Measurements from ENCODE around the gene ARHGEF40. TPM values are rescaled to one million over a fixed set of nuclear protein-coding genes. Genes with fewer than 3 reads are reported as not detected.

The ARHGEF40 gene
- 28.3 and 29.3 TPM in 2 replicates for total RNA-seq (2014; rRNA removed; shearing (Covaris generic))

- H3K27me3 ChIP-seq, result no peaks in the 10 kb centered on the region
- peak; percentile 53 to 70 for DNase-seq
Observed at GRCh38 chr14:21070083-21070609, at the start of gene ARHGEF40. Gene ARHGEF40, plus strand, starts transcription at chr14:21070304. Its CDS starts 93 bp downstream, at chr14:21070397.

DNA sequence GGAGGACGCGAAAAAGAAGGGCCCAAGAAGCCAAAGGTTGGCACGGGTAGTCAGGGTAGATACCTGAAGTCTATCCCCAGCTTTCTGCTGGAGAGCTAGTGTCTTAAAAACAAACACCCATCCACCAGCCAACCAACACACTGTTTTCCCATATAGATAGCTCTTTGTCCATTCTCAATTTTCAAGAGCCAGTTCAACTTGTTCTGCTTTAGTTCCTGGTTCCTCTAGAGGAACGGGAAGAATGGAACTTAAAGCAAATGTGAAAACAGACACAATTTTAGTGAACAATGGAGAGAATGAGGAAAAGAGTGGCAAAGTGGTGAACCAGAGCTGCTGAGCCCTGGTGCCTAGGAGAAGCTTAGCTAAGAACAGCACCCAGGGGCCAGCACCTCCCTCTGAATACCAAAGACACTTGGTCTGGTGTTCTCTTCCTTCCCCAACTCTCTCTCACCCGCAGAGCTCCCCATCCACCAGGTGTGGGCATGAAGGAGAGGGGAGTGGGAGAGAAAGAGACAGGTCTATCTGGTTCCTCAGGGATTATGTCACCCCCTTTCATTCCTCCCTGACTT is 49.0 kb upstream of the ARHGEF40 start:
- H3K4me1 ChIP-seq, result no peaks in the 10 kb centered on the region
- H3K36me3 ChIP-seq, result no peaks in the 10 kb centered on the region
- DNase-seq, result no peak
- no peak overlapping the region for H3K4me3 ChIP-seq
- H3K9me3 ChIP-seq (replicated peaks), result no peaks in the 10 kb centered on the region
- H3K27me3 ChIP-seq, result peaks cover 20% of the 10 kb centered on the region
- H3K27ac ChIP-seq, result no peak overlapping the region

More at GRCh38 chr14:21070083-21070609, at the start of gene ARHGEF40:
- H3K36me3 ChIP-seq, result peaks cover 15% of the 10 kb centered on the region
- no peaks in the 10 kb centered on the region for H3K9me3 ChIP-seq (replicated peaks)
- H3K27ac ChIP-seq, result peak within 1 kb of the TSS; percentile 93
- peak within 1 kb of the TSS; percentile 85 for H3K4me3 ChIP-seq
- H3K4me1 ChIP-seq, result peaks cover 5% of the 10 kb centered on the region; the same call in 1 of the 2 replicates

DNA sequence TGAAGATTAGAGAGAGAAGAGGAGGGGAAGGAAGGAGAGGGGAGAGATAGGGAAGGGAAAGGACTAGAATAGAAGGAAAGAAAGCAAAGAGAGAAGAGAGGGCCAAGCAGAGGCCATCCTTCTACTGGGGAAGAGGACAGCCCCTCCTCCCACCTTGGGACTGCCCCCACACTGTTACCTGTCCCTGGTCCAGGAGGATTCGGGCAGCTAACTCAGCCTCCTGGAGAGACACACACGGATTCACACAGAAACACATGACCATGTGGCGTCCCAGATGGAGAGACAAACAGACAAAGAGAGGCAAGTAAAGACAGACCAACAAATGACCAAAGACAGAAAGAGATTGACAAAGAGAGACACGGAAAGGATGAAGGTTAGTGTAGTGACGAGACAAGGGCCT is 47.4 kb upstream of the ARHGEF40 start:
- no peak overlapping the region for H3K4me3 ChIP-seq
- H3K27me3 ChIP-seq, result peaks cover 20% of the 10 kb centered on the region
- H3K9me3 ChIP-seq (replicated peaks), result no peaks in the 10 kb centered on the region
- no peaks in the 10 kb centered on the region for H3K36me3 ChIP-seq
- no peak for DNase-seq
- H3K27ac ChIP-seq, result no peak overlapping the region
- H3K4me1 ChIP-seq, result no peaks in the 10 kb centered on the region

DNA sequence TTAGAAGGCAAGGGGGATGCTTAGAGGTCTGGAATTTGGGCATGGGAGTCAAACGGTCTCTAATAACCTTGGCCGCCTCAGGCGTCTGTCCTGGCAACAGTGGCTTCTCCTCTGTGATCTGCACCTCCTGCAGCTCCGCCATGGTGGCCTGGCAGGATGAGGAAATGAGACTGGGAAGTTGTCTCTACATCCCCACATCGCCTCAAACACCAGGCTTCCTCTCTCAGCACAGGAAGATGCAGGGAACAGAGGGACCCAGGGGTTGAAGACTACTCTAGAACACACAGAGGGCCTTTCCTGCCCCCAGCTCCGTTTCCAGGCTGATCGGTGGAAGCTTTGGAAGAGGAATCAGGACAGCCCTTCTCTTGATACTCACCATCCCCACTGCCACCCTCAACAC is 46.9 kb upstream of the ARHGEF40 start:
- no peak for DNase-seq
- Histone ChIP-seq H3K27me3 (peaks cover 20% of the 10 kb centered on the region), H3K9me3 (replicated peaks) (no peaks in the 10 kb centered on the region), H3K4me3 (no peak overlapping the region), H3K4me1 (no peaks in the 10 kb centered on the region), H3K27ac (no peak overlapping the region), H3K36me3 (no peaks in the 10 kb centered on the region)

DNA sequence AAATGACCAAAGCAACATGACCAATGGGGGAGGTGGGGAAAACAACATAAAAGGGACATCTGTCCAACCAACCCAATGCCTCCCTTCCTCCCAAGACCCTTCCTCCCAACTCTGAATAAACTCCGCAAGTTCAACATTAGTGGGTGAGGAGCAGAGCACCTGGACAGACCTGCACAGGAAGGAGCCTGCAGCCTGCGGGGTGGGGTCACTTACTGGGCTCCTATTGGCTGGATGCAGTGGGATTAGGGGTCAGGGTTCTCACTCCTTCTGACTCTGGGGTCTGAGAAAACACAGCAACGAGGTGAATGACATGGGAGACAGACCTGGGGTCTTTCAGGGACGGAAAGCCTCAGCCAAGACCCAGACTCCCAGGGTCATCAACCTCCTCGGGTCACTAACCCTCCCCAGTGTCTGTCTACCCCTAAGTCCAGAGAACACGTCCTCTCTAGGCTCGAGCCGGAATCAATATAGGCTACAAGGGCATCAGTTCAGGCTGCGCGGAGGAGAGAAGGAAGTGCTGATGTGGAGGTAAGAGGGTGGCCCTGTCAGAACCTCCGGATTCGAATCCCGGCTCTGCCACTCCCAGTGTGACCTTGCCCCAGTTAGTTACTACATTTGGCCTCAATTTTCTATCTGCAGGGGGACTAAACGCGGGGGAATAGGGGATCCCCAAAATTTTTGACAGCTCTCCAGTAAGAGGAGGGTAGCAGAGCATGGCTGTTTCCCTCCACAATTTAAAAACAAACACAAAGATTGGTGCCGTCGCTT is 46.1 kb upstream of the ARHGEF40 start:
- Histone ChIP-seq H3K4me3 (peak overlapping the region; percentile 66), H3K9me3 (replicated peaks) (no peaks in the 10 kb centered on the region)

GRCh38 chr14:21024585-21025370 is 45.3 kb upstream of the ARHGEF40 start, which contains the start of gene NDRG2:
Gene NDRG2, minus strand, starts transcription at chr14:21025061. Its CDS starts 1,746 bp downstream, at chr14:21023315.
- no peak within 1 kb of the TSS for H3K27ac ChIP-seq
- DNase-seq, result peak; percentile 54 to 65
- no peaks in the 10 kb centered on the region for H3K9me3 ChIP-seq (replicated peaks)
- H3K4me1 ChIP-seq, result no peaks in the 10 kb centered on the region
- H3K4me3 ChIP-seq, result peak within 1 kb of the TSS; percentile 66
- no peaks in the 10 kb centered on the region for H3K36me3 ChIP-seq
- peaks cover 20% of the 10 kb centered on the region for H3K27me3 ChIP-seq

More for the DNA sequence above, 46.1 kb upstream of the ARHGEF40 start:
- DNase-seq, result no peak
- Histone ChIP-seq H3K36me3 (no peaks in the 10 kb centered on the region), H3K4me1 (no peaks in the 10 kb centered on the region), H3K27ac (no peak overlapping the region), H3K27me3 (peaks cover 20% of the 10 kb centered on the region)

DNA sequence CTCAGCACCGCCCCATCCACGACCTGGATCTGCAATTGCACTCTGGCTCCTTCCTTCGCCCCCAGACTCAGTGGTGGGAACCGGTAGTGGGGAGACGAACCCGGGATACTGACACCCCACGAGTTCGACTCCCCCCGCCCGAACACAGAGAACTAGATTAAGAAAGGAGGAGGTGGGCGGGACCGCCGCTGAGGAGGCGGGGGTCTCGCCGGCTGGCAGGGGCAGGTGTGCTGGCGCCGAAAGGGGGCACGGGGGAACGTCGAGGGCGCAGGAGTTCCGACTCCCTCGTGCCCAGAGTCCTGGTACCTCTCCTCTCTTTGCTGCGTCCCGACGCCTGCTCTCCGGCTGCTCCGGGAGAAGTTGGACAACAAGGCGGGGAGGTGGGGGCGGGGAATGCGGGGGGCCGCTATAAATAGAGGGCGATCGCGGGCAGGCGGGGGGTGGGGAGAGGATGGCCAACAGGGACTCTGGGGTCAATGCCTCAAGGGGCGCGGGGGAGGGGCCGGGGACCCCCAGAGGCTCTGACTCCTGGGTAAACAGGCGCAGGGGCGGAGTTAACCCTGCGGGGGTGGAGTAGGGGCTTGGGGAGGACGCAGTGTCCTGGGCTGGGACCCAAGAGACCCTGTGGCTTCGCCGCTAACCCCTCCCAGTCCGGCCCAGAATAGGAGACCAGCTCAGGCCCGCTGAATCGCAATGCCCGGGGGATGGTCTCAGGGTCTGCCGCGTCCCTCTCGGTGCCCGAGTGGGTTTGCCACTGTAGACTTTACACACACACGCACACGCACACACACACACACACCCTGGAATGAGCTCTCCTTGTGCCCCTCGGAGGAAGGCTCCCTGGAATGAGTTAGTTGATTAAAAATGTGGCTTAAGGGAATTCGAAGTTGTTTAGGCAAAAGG is 44.5 kb upstream of the ARHGEF40 start:
- H3K4me1 ChIP-seq, result no peaks in the 10 kb centered on the region
- H3K4me3 ChIP-seq, result peak overlapping the region; percentile 66
- no peaks in the 10 kb centered on the region for H3K9me3 ChIP-seq (replicated peaks)
- DNase-seq, result peak in 1 of 2 experiments; percentile 18
- H3K27ac ChIP-seq, result no peak overlapping the region
- peaks cover 20% of the 10 kb centered on the region for H3K27me3 ChIP-seq
- no peaks in the 10 kb centered on the region for H3K36me3 ChIP-seq

DNA sequence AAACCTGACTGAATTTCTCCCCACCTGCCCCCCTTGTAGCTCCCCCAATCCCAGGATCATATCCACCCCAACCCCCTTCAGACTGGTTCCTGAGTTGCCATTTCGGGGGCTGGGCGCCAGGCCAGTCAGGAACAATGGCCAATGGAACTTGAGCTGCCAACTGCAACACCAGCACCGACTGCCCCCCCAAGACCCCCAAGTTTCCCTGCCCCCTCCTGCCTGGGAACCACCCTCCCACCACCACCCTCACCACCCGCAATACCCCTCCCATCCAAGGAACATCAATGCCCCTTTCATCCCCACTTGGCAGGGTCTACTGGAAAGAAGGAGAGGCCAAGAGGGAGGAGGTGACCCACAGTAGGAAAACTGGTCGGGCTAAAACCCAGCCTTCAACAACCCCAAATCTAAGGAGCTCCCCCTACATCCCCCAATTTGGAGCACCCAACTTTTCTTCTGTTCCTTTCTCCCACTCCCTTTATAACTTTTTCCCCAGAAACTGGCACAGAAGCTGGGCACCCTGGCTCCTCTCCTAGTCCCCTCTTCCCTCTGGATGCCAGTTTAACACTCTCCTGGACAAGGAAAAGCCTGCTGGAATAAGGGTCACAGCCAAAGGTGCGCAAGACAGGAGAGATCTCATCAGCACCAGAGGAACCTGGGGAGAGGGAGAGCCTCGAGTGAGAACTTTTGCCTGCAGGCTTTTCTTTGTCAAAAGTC is 43.7 kb upstream of the ARHGEF40 start:
- Histone ChIP-seq H3K36me3 (no peaks in the 10 kb centered on the region), H3K9me3 (replicated peaks) (no peaks in the 10 kb centered on the region), H3K27ac (no peak overlapping the region), H3K4me1 (no peaks in the 10 kb centered on the region), H3K27me3 (peaks cover 25% of the 10 kb centered on the region), H3K4me3 (no peak overlapping the region)
- DNase-seq, result no peak

- H3K4me1 ChIP-seq, result no peaks in the 10 kb centered on the region
- H3K9me3 ChIP-seq (replicated peaks), result no peaks in the 10 kb centered on the region
- peaks cover 28% of the 10 kb centered on the region for H3K27me3 ChIP-seq
- H3K36me3 ChIP-seq, result no peaks in the 10 kb centered on the region
- H3K27ac ChIP-seq, result no peak overlapping the region
- no peak for DNase-seq
- H3K4me3 ChIP-seq, result no peak overlapping the region
Observed at GRCh38 chr14:21026988-21027315, 43.2 kb upstream of the ARHGEF40 start.

DNA sequence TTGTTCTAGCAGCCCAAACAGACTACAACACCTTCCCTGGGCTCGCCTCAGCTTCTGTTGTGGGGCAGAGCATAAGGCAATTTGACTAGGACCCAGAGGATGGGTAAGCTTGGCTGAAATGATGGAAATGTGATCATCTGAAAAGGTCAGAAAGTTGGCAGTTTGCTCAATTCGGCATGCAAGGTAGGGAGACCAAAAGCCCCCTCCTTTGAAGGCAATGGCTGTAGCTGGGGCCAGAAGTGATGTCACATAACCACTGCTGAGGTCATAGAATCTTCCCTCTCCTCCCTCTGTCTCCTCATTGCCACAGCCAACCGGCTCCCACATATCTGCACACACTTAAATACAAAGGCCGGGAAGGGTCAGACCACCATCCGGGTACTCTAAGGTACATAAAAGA is 40.2 kb upstream of the ARHGEF40 start, which contains the start of gene TPPP2:
Gene TPPP2 (plus strand): TSS at position 301 of the 400 bp plus-strand sequence. CDS start 365 bp downstream, outside the sequence.
- no peaks in the 10 kb centered on the region for H3K4me1 ChIP-seq
- no peak within 1 kb of the TSS for H3K4me3 ChIP-seq
- no peak for DNase-seq
- no peaks in the 10 kb centered on the region for H3K36me3 ChIP-seq
- peaks cover 17% of the 10 kb centered on the region for H3K27me3 ChIP-seq
- H3K9me3 ChIP-seq (replicated peaks), result no peaks in the 10 kb centered on the region
- H3K27ac ChIP-seq, result no peak within 1 kb of the TSS

DNA sequence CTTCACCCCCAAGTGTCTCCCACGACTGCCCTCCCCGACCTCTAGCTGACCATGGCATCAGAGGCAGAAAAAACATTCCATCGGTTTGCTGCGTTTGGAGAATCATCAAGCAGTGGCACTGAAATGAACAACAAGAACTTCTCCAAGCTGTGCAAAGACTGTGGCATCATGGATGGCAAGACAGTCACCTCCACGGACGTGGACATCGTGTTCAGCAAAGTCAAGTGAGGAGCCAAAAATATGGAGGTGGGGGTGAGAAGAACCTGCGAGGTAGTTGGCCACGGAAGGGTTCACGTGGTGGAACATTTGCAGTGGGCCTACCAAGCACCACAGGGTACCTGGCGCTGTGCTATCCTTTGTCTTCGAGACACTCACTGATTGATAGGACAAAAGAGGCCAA is 39.6 kb upstream of the ARHGEF40 start:
- H3K4me1 ChIP-seq, result no peaks in the 10 kb centered on the region
- DNase-seq, result no peak
- no peak overlapping the region for H3K4me3 ChIP-seq
- H3K27ac ChIP-seq, result no peak overlapping the region
- H3K36me3 ChIP-seq, result no peaks in the 10 kb centered on the region
- peaks cover 13% of the 10 kb centered on the region; the same call in 1 of the 2 replicates for H3K27me3 ChIP-seq
- H3K9me3 ChIP-seq (replicated peaks), result no peaks in the 10 kb centered on the region

- H3K4me3 ChIP-seq, result no peak overlapping the region
- H3K27me3 ChIP-seq, result peaks cover 13% of the 10 kb centered on the region; the same call in 1 of the 2 replicates
- no peak for DNase-seq
- H3K4me1 ChIP-seq, result no peaks in the 10 kb centered on the region
- H3K9me3 ChIP-seq (replicated peaks), result no peaks in the 10 kb centered on the region
- H3K27ac ChIP-seq, result no peak overlapping the region
- no peaks in the 10 kb centered on the region for H3K36me3 ChIP-seq
Observed at GRCh38 chr14:21032326-21033132, 37.6 kb upstream of the ARHGEF40 start.
